GM21619 (cell line): Measurements from ENCODE around the gene FRMD3.
"Not testable (repeated sequence)": the region's sequence is repeated elsewhere in the genome, so short reads cannot be mapped to it uniquely, and the experiment has no call there.

ENCODE experiments used
- ATAC-seq: cut with Tn5 transposase; IDR thresholded peaks from one replicate; pipeline ENCODE4 v1.9.1; 2021; ENCODE audit not compliant: unreplicated experiment

The FRMD3 gene

GRCh38 chr9:83396813-83397212 is 141.4 kb downstream of the FRMD3 start:
- ATAC-seq: no peak

DNA sequence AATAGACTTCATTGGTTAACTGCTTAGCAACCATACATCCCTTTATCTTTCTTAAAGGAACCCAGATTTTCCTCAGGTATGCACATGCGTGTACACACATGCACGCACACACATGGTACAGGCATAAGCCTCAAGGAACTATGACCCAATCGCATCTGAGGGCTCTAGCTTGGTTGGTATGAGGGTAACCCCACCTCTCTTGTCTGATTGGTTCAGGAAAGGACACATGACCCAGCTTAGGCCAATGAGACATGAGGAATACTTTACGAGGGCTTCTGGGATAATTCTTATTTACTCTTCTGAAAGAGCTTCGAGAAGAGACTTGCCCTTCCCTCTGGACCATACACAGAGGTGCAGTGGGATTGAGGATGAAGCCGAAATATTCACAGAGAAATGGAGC is 141.9 kb downstream of the FRMD3 start:
- no peak for ATAC-seq

DNA sequence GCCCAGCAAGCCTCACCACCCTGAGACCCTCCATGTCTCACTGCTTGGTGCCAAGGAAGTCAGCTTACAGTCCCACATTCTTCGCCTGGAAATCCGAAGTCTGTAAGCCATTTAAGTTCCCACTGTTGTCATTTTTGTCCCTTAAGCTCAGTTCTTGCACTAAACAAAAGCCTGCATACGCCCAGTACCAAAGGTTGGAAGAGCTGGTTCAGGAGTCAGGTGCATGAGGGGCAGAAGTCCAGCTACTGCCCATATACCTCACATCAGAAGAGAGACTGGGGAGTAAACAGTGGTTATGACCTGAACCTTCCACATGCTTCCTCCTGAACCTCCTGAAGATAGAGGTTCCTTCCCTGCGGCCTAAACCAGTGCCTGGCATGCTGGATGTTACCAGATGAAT is 146.0 kb downstream of the FRMD3 start:
- no peak for ATAC-seq

- no peak for ATAC-seq
These were observed 149.9 kb downstream of the FRMD3 start for GRCh38 chr9:83388346-83388745.

DNA sequence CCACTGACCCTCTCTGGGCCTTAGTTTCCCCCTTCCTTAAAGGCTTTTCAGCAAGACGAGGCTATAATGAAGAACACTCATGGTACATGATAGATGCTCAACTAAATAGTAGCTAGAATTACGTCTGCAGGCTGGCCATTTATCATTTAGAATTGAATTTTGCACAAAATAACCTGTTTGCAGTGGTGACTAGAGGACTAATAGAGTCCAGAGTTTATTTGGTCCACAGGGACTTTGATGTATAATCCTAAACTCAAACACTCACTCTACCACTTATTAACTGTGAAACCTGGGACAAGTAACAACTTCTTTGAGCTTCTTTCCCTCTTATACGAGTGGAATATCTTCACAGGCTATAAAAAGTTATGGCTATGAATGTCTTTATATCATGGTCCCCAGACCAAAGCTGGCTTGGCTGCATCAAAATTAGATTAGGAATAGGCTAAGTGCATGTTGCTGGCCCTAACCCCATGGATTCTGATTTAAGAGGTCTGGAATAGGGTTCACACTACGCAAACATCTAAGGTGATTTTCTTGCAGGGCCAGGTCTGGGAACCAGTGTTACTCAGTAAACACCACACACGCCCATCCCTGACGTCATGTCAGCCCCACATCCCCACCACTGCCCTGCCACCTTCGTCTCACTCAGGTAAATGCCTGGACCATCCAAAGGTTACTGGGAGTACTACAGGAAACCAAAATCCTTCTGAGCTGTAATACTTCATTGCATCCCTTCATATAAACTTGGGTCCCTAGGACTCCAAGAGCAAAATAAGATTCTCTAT is 150.6 kb downstream of the FRMD3 start:
- ATAC-seq: no peak

- no peak for ATAC-seq
These were observed 152.9 kb downstream of the FRMD3 start for GRCh38 chr9:83385317-83385716.

- ATAC-seq: no peak
These were observed 154.0 kb downstream of the FRMD3 start for GRCh38 chr9:83384214-83384613.

GRCh38 chr9:83383034-83383433 is 155.2 kb downstream of the FRMD3 start:
- no peak for ATAC-seq

DNA sequence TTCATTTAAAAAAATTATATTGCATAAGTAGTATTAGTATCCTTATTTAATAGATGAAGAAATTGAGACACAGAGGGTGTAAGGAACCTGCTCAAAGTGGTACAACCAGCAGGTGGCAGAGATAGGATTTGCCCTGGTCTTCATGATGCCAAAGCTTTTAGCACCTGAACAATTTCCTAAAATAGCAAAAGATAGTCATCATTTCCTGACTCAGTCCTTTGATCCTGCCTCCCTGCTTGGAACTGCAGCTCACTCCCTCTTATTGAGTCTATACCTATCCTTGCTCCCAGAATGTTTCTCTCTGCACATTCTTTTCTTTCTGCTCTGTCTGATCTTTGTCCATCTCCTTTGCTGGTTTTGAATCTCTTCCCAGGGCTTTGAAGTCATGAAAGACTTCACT is 155.8 kb downstream of the FRMD3 start:
- ATAC-seq: no peak

DNA sequence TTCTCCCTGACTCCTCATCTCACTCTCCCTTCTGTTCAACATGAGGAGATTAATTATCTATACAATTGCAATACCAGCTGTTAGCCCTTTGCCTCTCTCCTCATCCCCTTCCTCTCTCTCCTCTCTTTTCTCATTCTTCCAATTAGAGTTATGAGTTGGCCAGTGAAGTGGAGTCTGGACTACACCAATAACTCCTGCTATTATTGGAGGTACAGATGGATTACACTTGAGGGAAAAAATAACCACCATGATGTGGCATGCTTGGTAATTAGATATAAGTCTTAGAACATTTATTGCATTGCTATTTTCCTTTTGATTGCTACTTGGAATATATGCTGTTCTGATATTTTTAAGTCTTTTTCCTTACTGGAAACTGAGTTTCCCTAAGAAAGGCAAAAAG is 159.2 kb downstream of the FRMD3 start:
- ATAC-seq: no peak

- ATAC-seq: no peak
These were observed 165.2 kb downstream of the FRMD3 start for GRCh38 chr9:83372957-83373356.

DNA sequence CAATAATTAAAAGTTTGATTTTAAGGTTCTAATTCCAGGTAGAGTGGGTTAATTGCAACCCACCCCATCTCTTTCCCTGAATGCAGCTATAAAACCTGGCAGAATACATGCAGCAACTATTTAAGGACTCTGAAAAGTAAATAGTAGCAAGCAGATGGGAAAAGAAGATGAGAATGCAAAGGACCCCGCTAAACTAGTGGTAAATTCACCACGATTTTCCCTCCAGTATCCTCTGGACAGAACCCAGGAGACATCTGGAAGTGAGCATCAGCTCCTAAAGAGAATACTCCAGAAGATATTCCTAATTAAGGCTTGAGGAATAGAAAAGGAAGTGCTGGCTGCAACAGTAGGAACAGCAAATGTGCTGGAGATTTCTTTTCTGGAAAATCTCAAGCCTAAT is 170.9 kb downstream of the FRMD3 start:
- no peak for ATAC-seq

DNA sequence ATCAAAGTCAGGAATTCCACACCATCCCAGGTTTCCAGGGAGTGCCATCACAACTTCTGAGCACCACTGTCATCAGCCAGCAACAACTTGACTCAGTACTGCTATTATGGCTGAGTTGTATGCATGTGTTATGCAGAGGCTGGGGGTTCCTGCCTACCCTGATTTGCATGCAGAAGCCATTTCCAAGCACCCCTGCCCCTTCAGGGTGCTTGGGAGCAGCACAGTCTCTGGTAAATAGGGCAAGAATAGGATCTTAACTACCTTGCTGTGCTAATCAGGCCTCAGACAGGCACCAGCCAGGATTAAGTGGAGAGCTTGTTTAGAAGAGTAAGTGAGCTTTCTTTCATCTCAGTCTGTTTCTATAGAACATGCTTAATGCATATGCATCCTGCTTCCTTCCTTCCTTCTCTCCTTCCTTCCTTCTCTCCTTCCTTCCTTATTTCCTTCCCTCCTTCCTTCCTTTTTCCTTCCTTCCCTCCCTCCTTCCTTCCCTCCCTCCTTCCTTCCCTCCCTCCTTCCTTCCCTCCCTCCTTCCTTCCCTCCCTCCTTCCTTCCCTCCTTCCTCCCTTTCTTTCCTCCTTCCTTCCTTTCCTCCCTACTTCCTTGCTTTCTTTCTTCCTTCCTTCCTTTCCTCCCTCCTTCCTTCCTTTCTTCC is 175.7 kb downstream of the FRMD3 start:
- ATAC-seq: no peak

DNA sequence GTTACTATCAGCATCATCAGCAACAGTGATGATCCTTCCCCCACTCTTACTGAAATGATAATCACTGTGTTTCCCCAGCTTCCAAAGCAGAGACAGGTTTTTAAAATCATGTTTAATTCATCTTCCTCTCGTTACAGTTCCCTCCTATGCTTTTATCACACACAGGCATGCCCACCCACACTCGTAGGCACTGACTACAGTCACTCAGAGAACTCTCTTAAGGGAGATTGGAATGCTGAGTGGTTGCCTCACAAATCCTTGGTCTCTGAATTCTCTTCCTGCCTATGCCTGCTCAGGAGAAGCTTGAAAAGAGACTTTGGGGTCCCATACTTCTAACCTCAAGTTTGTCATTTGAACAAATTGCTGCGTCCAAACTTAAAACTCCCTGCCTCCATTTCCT is 179.2 kb downstream of the FRMD3 start:
- no peak for ATAC-seq

- not testable (repeated sequence) for ATAC-seq
These were observed 179.7 kb downstream of the FRMD3 start for GRCh38 chr9:83358493-83358892.

GRCh38 chr9:83355729-83356151 is 182.5 kb downstream of the FRMD3 start:
- ATAC-seq: no peak

- no peak for ATAC-seq
These were observed 183.2 kb downstream of the FRMD3 start for GRCh38 chr9:83355024-83355444.

GRCh38 chr9:83349031-83349430 is 189.2 kb downstream of the FRMD3 start:
- no peak for ATAC-seq

- no peak for ATAC-seq
These were observed 191.4 kb downstream of the FRMD3 start for GRCh38 chr9:83346655-83347420.

GRCh38 chr9:83343366-83343999 is 194.7 kb downstream of the FRMD3 start:
- no peak for ATAC-seq

DNA sequence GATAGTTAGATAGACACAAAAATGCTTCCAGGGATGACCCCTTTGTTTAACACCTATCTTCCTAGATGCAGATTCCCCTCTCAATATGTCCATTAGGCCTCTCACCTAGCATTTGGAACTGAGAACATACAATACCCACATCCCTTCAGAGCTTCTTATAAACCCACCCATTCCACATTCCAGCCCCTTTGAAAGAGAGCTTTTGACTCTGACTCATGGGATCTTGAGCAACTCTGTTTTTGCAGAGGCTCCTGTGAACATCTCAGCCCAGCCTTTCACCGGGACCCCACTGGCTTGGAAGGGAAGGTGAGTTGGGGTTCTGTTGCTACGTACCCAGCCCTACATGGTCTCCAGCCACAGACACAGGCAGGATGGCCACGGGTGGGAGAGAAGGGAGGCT is 195.5 kb downstream of the FRMD3 start:
- ATAC-seq: no peak
